CD4-positive, alpha-beta T cell (primary cell): ENCODE data around the gene BLZF1. TPM values are rescaled to one million over a fixed set of nuclear protein-coding genes. Genes with fewer than 3 reads are reported as not detected.

Experiments
- ATAC-seq: fragments of 200-7000 bp; cut with Tn5 transposase; one replicate; pipeline ENCODE4 v1.10.0; 2022; ENCODE audit warnings: mild to moderate bottlenecking; ENCODE audit not compliant: poor library complexity
- CTCF ChIA-PET: fragments of 350-600 bp; sonication (Branson Sonifier 250); formaldehyde crosslinking; loops from one replicate; lab custom pipeline; 2021; ENCODE audit warnings: antibody characterized with exemption, inconsistent platforms; lab: Charles Lee
- POLR2A ChIA-PET: fragments of 350-600 bp; sonication (Branson Sonifier 250); formaldehyde crosslinking; loops from one replicate; lab custom pipeline; 2021; ENCODE audit warnings: antibody characterized with exemption, inconsistent platforms; lab: Charles Lee
- DNase-seq, 14 experiments: peaks; one replicate each; pipeline ENCODE4 v3.0.0-alpha.2; 2013 to 2020; ENCODE audit warnings: mixed read lengths in 2 of 14
- H3K27ac ChIP-seq, 2 donors: one replicate each; pipeline versions ENCODE4 v1.5.1 to v1.7.0; 2013; ENCODE audit warnings: low read length in 2 of 2, low read depth in 1 of 2, mild to moderate bottlenecking in 1 of 2
- H3K27me3 ChIP-seq, 2 experiments: 1 replicate in 1 of 2; 2 replicates in 1 of 2; pipeline versions ENCODE4 v1.6.1 to v1.7.0; 2013; ENCODE audit warnings: low read length in 2 of 2, control low read depth in 1 of 2, mild to moderate bottlenecking in 1 of 2, moderate library complexity in 1 of 2; ENCODE audit not compliant: insufficient read depth in 2 of 2, control insufficient read depth in 1 of 2
- H3K36me3 ChIP-seq: one replicate; pipeline ENCODE4 v1.6.1; 2013; ENCODE audit warnings: low read length, control low read depth; ENCODE audit not compliant: insufficient read depth
- H3K4me1 ChIP-seq: one replicate; pipeline ENCODE4 v1.6.1; 2013; ENCODE audit warnings: low read length, control low read depth; ENCODE audit not compliant: insufficient read depth
- H3K4me3 ChIP-seq: one replicate; pipeline ENCODE4 v1.5.1; 2013; ENCODE audit warnings: mild to moderate bottlenecking, low read length, moderate library complexity
- H3K9me3 ChIP-seq, 2 experiments: 1 replicate in 1 of 2; 2 replicates in 1 of 2; pipeline versions ENCODE4 v1.6.1 to v1.7.0; 2013; ENCODE audit warnings: low read length in 2 of 2, mild to moderate bottlenecking in 2 of 2, control low read depth in 1 of 2, moderate library complexity in 1 of 2; ENCODE audit not compliant: control insufficient read depth in 1 of 2, insufficient read depth in 1 of 2
- H3K27ac Mint-ChIP-seq: one replicate; pipeline ENCODE4 v1.8.0; 2020; ENCODE audit warnings: mixed read lengths
- H3K27me3 Mint-ChIP-seq: one replicate; pipeline ENCODE4 v1.8.0; 2021; ENCODE audit warnings: mixed read lengths
- H3K36me3 Mint-ChIP-seq: one replicate; pipeline ENCODE4 v1.8.0; 2021; ENCODE audit warnings: low read depth, mixed read lengths
- H3K4me1 Mint-ChIP-seq: one replicate; pipeline ENCODE4 v1.8.0; 2021; ENCODE audit warnings: low read depth, mixed read lengths
- H3K4me3 Mint-ChIP-seq: one replicate; pipeline ENCODE4 v1.8.0; 2020; ENCODE audit warnings: mild to moderate bottlenecking, mixed read lengths
- H3K9me3 Mint-ChIP-seq: one replicate; pipeline ENCODE4 v1.8.0; 2020; ENCODE audit warnings: mixed read lengths
- intact Hi-C, 2 experiments: fragments of 100-400 bp; cut with DNase I in 1 of 2; cut with micrococcal nuclease in 1 of 2; formaldehyde crosslinking; loops; one replicate each; pipeline versions ENCODE4 v1.15.1 to v1.9.0; 2023 to 2025; cut with DNase I, micrococcal nuclease
- total RNA-seq, 174 experiments: library from RNA in 2 of 174; stranded (reverse) in 2 of 174; gene quantifications; one replicate each; pipeline ENCODE4 v1.2.3 and lab custom pipeline; 2021 to 2026
- TF ChIP-seq, protein P1 (sequence below): fragments of 200-600 bp; IDR thresholded peaks from one replicate; pipeline ENCODE4 v1.8.0; 2022; ENCODE audit warnings: antibody characterized with exemption, mild to moderate bottlenecking

The BLZF1 gene
- total RNA-seq, 2 experiments from 2014 or later, result 10.0 to 10.6 TPM

DNA sequence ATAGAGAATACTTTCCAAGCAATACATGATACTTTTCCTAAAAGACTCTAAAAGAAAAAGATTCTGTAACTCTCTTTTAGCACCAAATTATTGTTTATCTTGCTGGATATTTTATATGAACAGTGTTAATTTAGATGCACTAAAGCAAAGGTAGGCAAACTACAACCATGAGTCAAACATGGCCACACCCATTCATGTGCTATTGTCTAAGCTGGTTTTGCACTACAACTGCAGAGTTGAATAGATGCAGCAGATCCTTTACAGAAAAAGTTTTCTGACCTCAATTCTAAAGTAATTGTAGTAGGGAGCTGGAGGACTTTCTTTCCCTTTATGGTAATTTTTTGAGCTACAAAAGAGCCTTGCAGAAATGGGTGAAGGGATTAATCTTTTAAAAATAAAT is 19.4 kb downstream of the BLZF1 start:
- POLR2A ChIA-PET, result no interaction called here
- H3K27me3 ChIP-seq, result no peaks in the 10 kb centered on the region
- no peaks in the 10 kb centered on the region for H3K4me1 ChIP-seq
- Mint-ChIP-seq H3K4me3 (no peak overlapping the region), H3K9me3 (no peaks in the 10 kb centered on the region), H3K4me1 (no peaks in the 10 kb centered on the region), H3K36me3 (peaks cover 52% of the 10 kb centered on the region), H3K27me3 (no peaks in the 10 kb centered on the region), H3K27ac (no peak overlapping the region)
- DNase-seq, result no peak
- intact Hi-C loops, result no loop called here
- CTCF ChIA-PET, result no interaction called here
- TF ChIP-seq, protein P1, sequence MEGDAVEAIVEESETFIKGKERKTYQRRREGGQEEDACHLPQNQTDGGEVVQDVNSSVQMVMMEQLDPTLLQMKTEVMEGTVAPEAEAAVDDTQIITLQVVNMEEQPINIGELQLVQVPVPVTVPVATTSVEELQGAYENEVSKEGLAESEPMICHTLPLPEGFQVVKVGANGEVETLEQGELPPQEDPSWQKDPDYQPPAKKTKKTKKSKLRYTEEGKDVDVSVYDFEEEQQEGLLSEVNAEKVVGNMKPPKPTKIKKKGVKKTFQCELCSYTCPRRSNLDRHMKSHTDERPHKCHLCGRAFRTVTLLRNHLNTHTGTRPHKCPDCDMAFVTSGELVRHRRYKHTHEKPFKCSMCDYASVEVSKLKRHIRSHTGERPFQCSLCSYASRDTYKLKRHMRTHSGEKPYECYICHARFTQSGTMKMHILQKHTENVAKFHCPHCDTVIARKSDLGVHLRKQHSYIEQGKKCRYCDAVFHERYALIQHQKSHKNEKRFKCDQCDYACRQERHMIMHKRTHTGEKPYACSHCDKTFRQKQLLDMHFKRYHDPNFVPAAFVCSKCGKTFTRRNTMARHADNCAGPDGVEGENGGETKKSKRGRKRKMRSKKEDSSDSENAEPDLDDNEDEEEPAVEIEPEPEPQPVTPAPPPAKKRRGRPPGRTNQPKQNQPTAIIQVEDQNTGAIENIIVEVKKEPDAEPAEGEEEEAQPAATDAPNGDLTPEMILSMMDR, result no peak
- no peak for ATAC-seq
- peaks cover 77% of the 10 kb centered on the region for H3K36me3 ChIP-seq
- no peak overlapping the region for H3K27ac ChIP-seq
- no peak overlapping the region for H3K4me3 ChIP-seq
- H3K9me3 ChIP-seq, result no peaks in the 10 kb centered on the region

DNA sequence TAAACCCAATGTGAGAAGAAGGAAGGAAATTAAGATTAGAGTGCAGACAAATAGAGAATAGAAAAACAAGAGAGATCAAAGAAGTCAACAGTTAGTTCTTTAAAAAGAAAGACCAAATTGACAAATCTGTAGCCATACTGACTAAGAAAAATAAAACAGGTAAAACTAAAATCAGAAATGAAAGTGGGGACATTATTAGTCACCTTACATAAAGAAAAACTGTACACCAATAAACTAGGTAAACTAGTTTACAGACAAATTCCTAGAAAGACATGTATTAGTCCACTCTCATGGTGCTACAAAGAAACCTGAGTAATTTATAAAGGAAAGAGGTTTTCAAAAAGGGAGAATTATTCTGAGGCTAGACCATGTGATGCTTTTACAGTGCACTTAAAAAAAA is 22.3 kb downstream of the BLZF1 start:
- Histone ChIP-seq H3K27ac (no peak overlapping the region), H3K4me1 (no peaks in the 10 kb centered on the region), H3K36me3 (peaks cover 66% of the 10 kb centered on the region), H3K9me3 (no peaks in the 10 kb centered on the region), H3K4me3 (no peak overlapping the region), H3K27me3 (no peaks in the 10 kb centered on the region)
- no peak for DNase-seq
- no peaks in the 10 kb centered on the region for H3K4me1 Mint-ChIP-seq
- ATAC-seq, result no peak
- TF ChIP-seq, protein P1, result no peak
- ChIA-PET CTCF (interaction anchor here (0.9 kb wide), 1 partner anchor 2000 kb away, joined by 3 read pairs; no protein-coding TSS in a partner anchor), POLR2A (no interaction called here)
- peaks cover 78% of the 10 kb centered on the region for H3K36me3 Mint-ChIP-seq
- no peak overlapping the region for H3K27ac Mint-ChIP-seq
- no peak overlapping the region for H3K4me3 Mint-ChIP-seq
- no peaks in the 10 kb centered on the region for H3K27me3 Mint-ChIP-seq
- intact Hi-C loops, result no loop called here
- H3K9me3 Mint-ChIP-seq, result no peaks in the 10 kb centered on the region

DNA sequence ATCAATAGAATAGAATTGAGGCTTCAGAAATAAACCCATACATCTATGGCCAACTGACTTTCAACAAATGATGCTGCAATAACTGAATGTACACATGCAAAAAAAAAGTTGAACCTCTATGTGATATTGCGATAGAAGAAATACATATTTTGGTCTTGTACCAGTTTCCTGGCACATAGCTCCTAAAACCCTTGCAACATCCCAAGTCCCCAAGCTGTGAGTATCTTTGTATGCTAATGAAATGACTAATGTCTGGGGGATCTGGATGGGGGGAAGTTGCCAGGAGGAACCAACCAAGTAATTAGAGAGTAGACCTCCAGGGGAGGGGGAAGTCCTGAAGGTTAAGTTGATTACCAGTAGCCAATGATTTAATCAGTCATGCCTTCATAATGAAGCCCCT is 24.4 kb downstream of the BLZF1 start:
- ATAC-seq, result no peak
- H3K9me3 Mint-ChIP-seq, result no peaks in the 10 kb centered on the region
- peaks cover 83% of the 10 kb centered on the region for H3K36me3 Mint-ChIP-seq
- ChIA-PET POLR2A (no interaction called here), CTCF (no interaction called here)
- Histone ChIP-seq H3K27ac (no peak overlapping the region), H3K4me1 (no peaks in the 10 kb centered on the region), H3K36me3 (peaks cover 51% of the 10 kb centered on the region), H3K27me3 (no peaks in the 10 kb centered on the region), H3K9me3 (no peaks in the 10 kb centered on the region), H3K4me3 (no peak overlapping the region)
- H3K27ac Mint-ChIP-seq, result no peak overlapping the region
- no peaks in the 10 kb centered on the region for H3K4me1 Mint-ChIP-seq
- no peaks in the 10 kb centered on the region for H3K27me3 Mint-ChIP-seq
- TF ChIP-seq, protein P1, result no peak
- intact Hi-C loops, result no loop called here
- no peak for DNase-seq
- H3K4me3 Mint-ChIP-seq, result no peak overlapping the region
